ENCODE results near the gene IL18. TPM values are rescaled to one million over a fixed set of nuclear protein-coding genes. Genes with fewer than 3 reads are reported as not detected.
A peak's percentile ranks its signal among the peaks of the same experiment; 100 is the strongest.

Gene IL18
- total and polyA plus RNA-seq, 2 donors from 2014 or later: 25.2 to 37.4 TPM

DNA sequence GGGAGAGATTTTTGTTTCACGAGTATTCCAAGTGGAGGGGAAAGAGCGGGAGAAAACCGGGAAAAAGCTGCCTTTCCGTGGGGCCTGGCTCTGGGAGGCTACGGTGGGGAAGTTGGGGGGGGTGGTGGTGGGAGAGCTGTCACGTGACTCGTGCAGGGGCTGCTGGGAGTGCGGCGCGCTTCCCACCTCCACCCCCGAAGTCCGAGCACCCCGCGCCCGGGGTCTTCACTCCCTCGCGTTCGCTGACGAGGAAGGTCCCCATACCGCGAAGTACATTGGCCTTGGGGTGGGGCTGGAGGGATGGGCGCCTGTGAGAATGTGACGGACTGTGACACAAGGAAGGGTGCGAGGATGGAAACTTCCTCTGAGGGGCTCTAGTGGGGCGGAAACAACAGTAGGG lies 3.3 kb upstream of the IL18 start, which contains the start of gene TEX12:
TSS of gene TEX12 (plus strand) at position 228 of the 400 bp plus-strand sequence. CDS start 1,897 bp downstream, outside the sequence.
- Histone ChIP-seq H3K9ac (ENCODE audit: low read length in 3 of 3) (no peak within 1 kb of the TSS), H3K4me1 (ENCODE audit: control insufficient read depth in 2 of 3, insufficient read depth in 2 of 3, low read depth in 1 of 3, low read length in 3 of 3) (no peaks in the 10 kb centered on the region), H3K4me3 (ENCODE audit: low read length in 3 of 3) (no peak within 1 kb of the TSS), H3K36me3 (ENCODE audit: control insufficient read depth in 2 of 3, insufficient read depth in 3 of 3, low read length in 3 of 3) (no peaks in the 10 kb centered on the region), H3K27me3 (ENCODE audit: control insufficient read depth, insufficient read depth, low read length) (no peaks in the 10 kb centered on the region), H3K9me3 (ENCODE audit: control insufficient read depth in 2 of 3, insufficient read depth in 1 of 3, low read length in 3 of 3) (no peaks in the 10 kb centered on the region), H3K27ac (ENCODE audit: low read depth in 2 of 2, low read length in 2 of 2) (no peak within 1 kb of the TSS)
- FAIRE-seq (no peak), DNase-seq (no peak)
- TF ChIP-seq, protein P1, sequence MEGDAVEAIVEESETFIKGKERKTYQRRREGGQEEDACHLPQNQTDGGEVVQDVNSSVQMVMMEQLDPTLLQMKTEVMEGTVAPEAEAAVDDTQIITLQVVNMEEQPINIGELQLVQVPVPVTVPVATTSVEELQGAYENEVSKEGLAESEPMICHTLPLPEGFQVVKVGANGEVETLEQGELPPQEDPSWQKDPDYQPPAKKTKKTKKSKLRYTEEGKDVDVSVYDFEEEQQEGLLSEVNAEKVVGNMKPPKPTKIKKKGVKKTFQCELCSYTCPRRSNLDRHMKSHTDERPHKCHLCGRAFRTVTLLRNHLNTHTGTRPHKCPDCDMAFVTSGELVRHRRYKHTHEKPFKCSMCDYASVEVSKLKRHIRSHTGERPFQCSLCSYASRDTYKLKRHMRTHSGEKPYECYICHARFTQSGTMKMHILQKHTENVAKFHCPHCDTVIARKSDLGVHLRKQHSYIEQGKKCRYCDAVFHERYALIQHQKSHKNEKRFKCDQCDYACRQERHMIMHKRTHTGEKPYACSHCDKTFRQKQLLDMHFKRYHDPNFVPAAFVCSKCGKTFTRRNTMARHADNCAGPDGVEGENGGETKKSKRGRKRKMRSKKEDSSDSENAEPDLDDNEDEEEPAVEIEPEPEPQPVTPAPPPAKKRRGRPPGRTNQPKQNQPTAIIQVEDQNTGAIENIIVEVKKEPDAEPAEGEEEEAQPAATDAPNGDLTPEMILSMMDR (IDR thresholded peaks at IDR 0.05; ENCODE audit: borderline replicate concordance, extremely low read depth, insufficient read depth): no peak
- intact Hi-C loops (cut with DNase I): no loop called here

DNA sequence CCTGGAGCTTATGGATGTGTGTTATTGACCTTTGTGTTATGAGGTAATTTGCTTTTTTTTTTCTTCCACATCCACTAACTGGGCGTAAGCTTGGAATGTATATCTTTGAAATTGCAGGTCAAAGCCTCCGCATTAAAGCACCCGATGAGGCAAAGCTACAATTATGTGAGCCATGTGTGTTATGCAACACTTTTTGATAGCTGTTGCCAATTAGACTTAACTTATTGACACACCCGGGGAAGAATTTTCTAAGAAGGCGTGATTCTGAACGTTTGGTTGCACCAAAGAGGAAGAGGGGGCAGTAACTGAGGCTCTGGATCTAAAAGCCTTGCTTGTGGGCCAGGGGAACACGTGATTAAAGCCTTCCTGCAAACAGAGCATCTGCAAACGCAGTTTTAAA lies 2.7 kb upstream of the IL18 start:
- Histone ChIP-seq H3K27ac (ENCODE audit: low read depth in 2 of 2, low read length in 2 of 2) (no peak overlapping the region), H3K9ac (ENCODE audit: low read length in 3 of 3) (no peak overlapping the region), H3K27me3 (ENCODE audit: control insufficient read depth, insufficient read depth, low read length) (no peaks in the 10 kb centered on the region), H3K9me3 (ENCODE audit: control insufficient read depth in 2 of 3, insufficient read depth in 1 of 3, low read length in 3 of 3) (no peaks in the 10 kb centered on the region), H3K4me3 (ENCODE audit: low read length in 3 of 3) (no peak overlapping the region), H3K4me1 (ENCODE audit: control insufficient read depth in 2 of 3, insufficient read depth in 2 of 3, low read depth in 1 of 3, low read length in 3 of 3) (no peaks in the 10 kb centered on the region), H3K36me3 (ENCODE audit: control insufficient read depth in 2 of 3, insufficient read depth in 3 of 3, low read length in 3 of 3) (no peaks in the 10 kb centered on the region)
- FAIRE-seq: no peak
- TF ChIP-seq, protein P1 (IDR thresholded peaks at IDR 0.05; ENCODE audit: borderline replicate concordance, extremely low read depth, insufficient read depth): no peak
- DNase-seq: no peak
- intact Hi-C loops (cut with DNase I): no loop called here

DNA sequence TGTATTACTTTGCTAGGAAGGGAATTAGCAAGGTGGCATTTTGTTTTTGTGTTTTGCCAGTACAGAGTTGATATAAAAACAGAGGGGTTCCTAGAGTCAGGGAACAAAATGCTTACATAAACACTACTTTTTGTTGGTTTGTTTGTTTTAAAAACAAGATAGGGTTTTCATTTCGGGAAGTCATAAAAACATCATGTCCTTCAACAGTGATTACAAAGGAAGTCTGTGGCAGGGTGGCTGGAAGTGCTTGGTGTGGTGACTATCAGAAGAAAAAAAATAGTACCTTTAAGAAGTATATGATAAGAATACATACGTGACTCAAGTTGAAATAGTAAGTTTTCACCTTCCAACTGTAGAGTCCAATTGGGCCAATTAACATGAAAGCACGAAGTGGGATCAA lies 1.2 kb upstream of the IL18 start:
- no peak overlapping the region for H3K27ac ChIP-seq (ENCODE audit: low read depth in 2 of 2, low read length in 2 of 2)
- FAIRE-seq (no peak), DNase-seq (peak in 2 of 5 donors; percentile 25 to 38)
- TF ChIP-seq, protein P1 (IDR thresholded peaks at IDR 0.05; ENCODE audit: borderline replicate concordance, extremely low read depth, insufficient read depth): no peak
- no peaks in the 10 kb centered on the region for H3K36me3 ChIP-seq (ENCODE audit: control insufficient read depth in 2 of 3, insufficient read depth in 3 of 3, low read length in 3 of 3)
- intact Hi-C loops (cut with DNase I): no loop called here
- no peak overlapping the region for H3K9ac ChIP-seq (ENCODE audit: low read length in 3 of 3)
- H3K27me3 ChIP-seq (ENCODE audit: control insufficient read depth, insufficient read depth, low read length): no peaks in the 10 kb centered on the region
- no peaks in the 10 kb centered on the region for H3K4me1 ChIP-seq (ENCODE audit: control insufficient read depth in 2 of 3, insufficient read depth in 2 of 3, low read depth in 1 of 3, low read length in 3 of 3)
- H3K4me3 ChIP-seq (ENCODE audit: low read length in 3 of 3): no peak overlapping the region
- no peaks in the 10 kb centered on the region for H3K9me3 ChIP-seq (ENCODE audit: control insufficient read depth in 2 of 3, insufficient read depth in 1 of 3, low read length in 3 of 3)
